Gastrocnemius medialis (tissue), 4 donors: ENCODE measurements around the gene C2CD4D. TPM values are rescaled to one million over a fixed set of nuclear protein-coding genes. Genes with fewer than 3 reads are reported as not detected.
"Not testable (repeated sequence)": the region's sequence is repeated elsewhere in the genome, so short reads cannot be mapped to it uniquely, and the experiment has no call there.

Experiments
- ATAC-seq, 2 donors: fragments of 150-250 bp; one replicate each; pipeline ENCODE4 v1.9.1; 2016
- DNase-seq, 2 donors: peaks; one replicate each; pipeline ENCODE4 v3.0.0-alpha.2; 2019
- H3K27ac ChIP-seq, 4 donors: fragments of 200-600 bp; sonication (generic); 1 replicate in 1 of 4; 2 replicates in 3 of 4; pipeline ENCODE4 v1.5.1; 2016 to 2018; ENCODE audit warnings: mild to moderate bottlenecking in 2 of 4, moderate library complexity in 1 of 4
- H3K27me3 ChIP-seq, 3 donors: fragments of 200-600 bp; sonication (generic) in 2 of 3; 1 replicate in 1 of 3; 2 replicates in 2 of 3; pipeline versions ENCODE4 v1.5.1 to v1.6.0; 2016 to 2019; ENCODE audit warnings: mild to moderate bottlenecking in 1 of 3, moderate library complexity in 1 of 3
- H3K36me3 ChIP-seq, 2 donors: fragments of 200-600 bp; sonication (generic) in 1 of 2; one replicate each; pipeline ENCODE4 v1.5.1; 2017 to 2018
- H3K4me1 ChIP-seq, 2 donors: fragments of 200-600 bp; sonication (generic) in 1 of 2; one replicate each; pipeline ENCODE4 v1.5.1; 2016 to 2017; ENCODE audit warnings: mild to moderate bottlenecking in 2 of 2
- H3K4me3 ChIP-seq, 4 donors: fragments of 200-600 bp; sonication (generic) in 3 of 4; 1 replicate in 1 of 4; 2 replicates in 3 of 4; pipeline ENCODE4 v1.5.1; 2016 to 2019; ENCODE audit warnings: mild to moderate bottlenecking in 2 of 4
- H3K9me3 ChIP-seq, 3 donors: fragments of 200-600 bp; sonication (generic) in 2 of 3; 1 replicate in 1 of 3; 2 replicates in 2 of 3; pipeline ENCODE4 v1.5.1; 2016 to 2019
- CTCF ChIP-seq, 5 experiments: fragments of 450-650 bp in 3 of 5; fragments of 200-600 bp in 2 of 5; sonication (generic) in 2 of 5; IDR thresholded peaks in 4 of 5; conservative IDR thresholded peaks in 1 of 5; 1 replicate in 4 of 5; 2 replicates in 1 of 5; pipeline ENCODE4 v1.5.1; 2016 to 2019; ENCODE audit warnings: antibody characterized with exemption in 5 of 5, mild to moderate bottlenecking in 3 of 5, moderate library complexity in 3 of 5
- POLR2A ChIP-seq, 2 donors: fragments of 450-650 bp; IDR thresholded peaks; one replicate each; pipeline ENCODE4 v1.6.1; 2017; ENCODE audit warnings: antibody characterized with exemption in 2 of 2, mild to moderate bottlenecking in 2 of 2, moderate library complexity in 2 of 2
- in situ Hi-C, 4 donors: fragments of 200-750 bp; cut with MboI; loops; one replicate each; pipeline versions ENCODE4 v1.15.0 to v1.8.0; 2017; ENCODE audit warnings: low sequenced_read_pairs in 4 of 4
- intact Hi-C: fragments of 100-400 bp; cut with DNase I; formaldehyde crosslinking; loops from one replicate; pipeline ENCODE4 v1.15.1; 2023; ENCODE audit warnings: low total_unique reads
- total RNA-seq, 4 donors: library from RNA; depleted of rRNA; stranded (reverse); fragments of >200 nt; gene quantifications; one replicate each; pipeline versions ENCODE4 v1.1.0 to v1.2.3, GENCODE V29; 2016

C2CD4D gene
- total RNA-seq, 4 donors from 2014 or later, result not detected

- H3K9me3 ChIP-seq, result no peaks in the 10 kb centered on the region
- in situ Hi-C loops, result no loop called here
- H3K36me3 ChIP-seq, result no peaks in the 10 kb centered on the region
- intact Hi-C loops, result no loop called here
- H3K27me3 ChIP-seq, result no peaks in the 10 kb centered on the region
- no peak for DNase-seq
- no peak overlapping the region for H3K4me3 ChIP-seq
- H3K4me1 ChIP-seq, result no peaks in the 10 kb centered on the region
- H3K27ac ChIP-seq, result no peak overlapping the region
- no peak for TF ChIP-seq CTCF (IDR thresholded peaks at IDR 0.05 in 4 of 5, conservative IDR thresholded peaks at IDR 0.05 in 1 of 5)
- TF ChIP-seq POLR2A (IDR thresholded peaks at IDR 0.05), result no peak
- ATAC-seq, result no peak
Observed at GRCh38 chr1:151858886-151859665, 19.5 kb upstream of the C2CD4D start.

- DNase-seq (no peak), ATAC-seq (no peak)
- intact Hi-C loops (no loop called here), in situ Hi-C loops (no loop called here)
- TF ChIP-seq CTCF (IDR thresholded peaks at IDR 0.05 in 4 of 5, conservative IDR thresholded peaks at IDR 0.05 in 1 of 5), result no peak
- no peak for TF ChIP-seq POLR2A (IDR thresholded peaks at IDR 0.05)
- Histone ChIP-seq H3K36me3 (no peaks in the 10 kb centered on the region), H3K4me3 (no peak overlapping the region), H3K9me3 (no peaks in the 10 kb centered on the region), H3K4me1 (no peaks in the 10 kb centered on the region), H3K27ac (no peak overlapping the region), H3K27me3 (no peaks in the 10 kb centered on the region)
Observed at GRCh38 chr1:151858030-151858746, 18.6 kb upstream of the C2CD4D start.

GRCh38 chr1:151855933-151856332, 16.3 kb upstream of the C2CD4D start:
- no peaks in the 10 kb centered on the region for H3K4me1 ChIP-seq
- intact Hi-C loops (no loop called here), in situ Hi-C loops (no loop called here)
- DNase-seq (no peak), ATAC-seq (no peak)
- H3K36me3 ChIP-seq, result no peaks in the 10 kb centered on the region
- no peak overlapping the region for H3K4me3 ChIP-seq
- no peak overlapping the region for H3K27ac ChIP-seq
- TF ChIP-seq CTCF (IDR thresholded peaks at IDR 0.05 in 4 of 5, conservative IDR thresholded peaks at IDR 0.05 in 1 of 5) (no peak), POLR2A (IDR thresholded peaks at IDR 0.05) (no peak)
- H3K27me3 ChIP-seq, result peaks cover 0 to 11% (median 0%) of the 10 kb centered on the region in 3 donors
- no peaks in the 10 kb centered on the region for H3K9me3 ChIP-seq

- in situ Hi-C loops, H3K4me1 ChIP-seq, ATAC-seq, H3K36me3 ChIP-seq, DNase-seq, H3K9me3 ChIP-seq, H3K27ac ChIP-seq, H3K4me3 ChIP-seq, intact Hi-C loops: not testable (repeated sequence)
- H3K27me3 ChIP-seq, result peaks cover 0 to 11% (median 0%) of the 10 kb centered on the region in 3 donors
Observed at GRCh38 chr1:151855516-151855915, 15.9 kb upstream of the C2CD4D start.

- ATAC-seq (no peak), DNase-seq (no peak)
- Histone ChIP-seq H3K27ac (no peak overlapping the region), H3K4me3 (no peak overlapping the region), H3K36me3 (no peaks in the 10 kb centered on the region), H3K4me1 (no peaks in the 10 kb centered on the region), H3K9me3 (no peaks in the 10 kb centered on the region), H3K27me3 (peaks cover 0 to 11% (median 0%) of the 10 kb centered on the region in 3 donors)
- TF ChIP-seq CTCF (IDR thresholded peaks at IDR 0.05 in 4 of 5, conservative IDR thresholded peaks at IDR 0.05 in 1 of 5) (no peak), POLR2A (IDR thresholded peaks at IDR 0.05) (no peak)
- intact Hi-C loops (no loop called here), in situ Hi-C loops (no loop called here)
Observed at GRCh38 chr1:151854658-151855057, 15.0 kb upstream of the C2CD4D start.
